AG09319 (cell line): ENCODE measurements around the gene CLINT1.
"Not testable (repeated sequence)": the region's sequence is repeated elsewhere in the genome, so short reads cannot be mapped to it uniquely, and the experiment has no call there.

ENCODE experiments used
- DNase-seq: peaks from one replicate; pipeline ENCODE4 v3.0.0-alpha.2; 2010; ENCODE audit warnings: low read depth; ENCODE audit errors: extremely low read depth
- CTCF ChIP-seq: IDR thresholded peaks from 2 replicates; pipeline ENCODE4 v1.5.1; 2011; ENCODE audit warnings: low read depth, mild to moderate bottlenecking, inconsistent platforms, low read length, moderate library complexity

Gene CLINT1

GRCh38 chr5:157892974-157893373, 34.0 kb upstream of the CLINT1 start:
- no peak for TF ChIP-seq CTCF
- DNase-seq: no peak

- TF ChIP-seq CTCF: no peak
- DNase-seq: no peak
Measured at GRCh38 chr5:157890836-157891597, 32.1 kb upstream of the CLINT1 start.

GRCh38 chr5:157888814-157889532, 30.0 kb upstream of the CLINT1 start:
- no peak for DNase-seq
- TF ChIP-seq CTCF: no peak

- no peak for DNase-seq
- TF ChIP-seq CTCF: no peak
Measured at GRCh38 chr5:157886796-157887380, 27.9 kb upstream of the CLINT1 start.

GRCh38 chr5:157885051-157885450, 26.1 kb upstream of the CLINT1 start:
- DNase-seq: not testable (repeated sequence)

- not testable (repeated sequence) for DNase-seq
Measured at GRCh38 chr5:157881498-157881897, 22.6 kb upstream of the CLINT1 start.

GRCh38 chr5:157877821-157878220, 18.9 kb upstream of the CLINT1 start:
- no peak for DNase-seq
- TF ChIP-seq CTCF: no peak

GRCh38 chr5:157874861-157875260, 15.9 kb upstream of the CLINT1 start:
- no peak for TF ChIP-seq CTCF
- no peak for DNase-seq
